H1 (cell line): ENCODE measurements around the gene GOLGA1. TPM values are rescaled to one million over a fixed set of nuclear protein-coding genes. Genes with fewer than 3 reads are reported as not detected.

Experiments
- CTCF ChIA-PET: fragments of 300-600 bp; sonication (Branson Sonifier 250); formaldehyde crosslinking; loops from one replicate; lab custom pipeline; 2021; ENCODE audit not compliant: partially characterized antibody; lab: Charles Lee
- POLR2A ChIA-PET: fragments of 300-600 bp; sonication (Branson Sonifier 250); formaldehyde crosslinking; loops from one replicate; lab custom pipeline; 2021; ENCODE audit warnings: inconsistent platforms; ENCODE audit not compliant: partially characterized antibody; lab: Charles Lee
- DNase-seq, 2 experiments: peaks; one replicate each; pipeline versions ENCODE4 v3.0.0 to v3.0.0-alpha.2; 2010 to 2022; ENCODE audit warnings: low spot score in 2 of 2, low read depth in 1 of 2, mixed read lengths in 1 of 2
- FAIRE-seq: peaks from 2 replicates; lab custom pipeline; 2011; peaks lifted over from hg19 to GRCh38; lab: Jason Lieb, UNC
- H2AFZ ChIP-seq: 2 replicates; pipeline ENCODE4 v1.8.1; 2012; ENCODE audit warnings: low read length, inconsistent platforms
- H2AK5ac ChIP-seq: 2 replicates; pipeline ENCODE4 v1.6.1; 2013; ENCODE audit warnings: low read depth, low read length
- H2BK120ac ChIP-seq: replicated peaks from 2 replicates; pipeline ENCODE3; 2013; ENCODE audit warnings: low read depth, low read length, inconsistent platforms
- H2BK12ac ChIP-seq: 2 replicates; pipeline ENCODE4 v1.6.1; 2013; ENCODE audit warnings: low read depth, low read length
- H2BK15ac ChIP-seq: 2 replicates; pipeline ENCODE4 v1.6.1; 2013; ENCODE audit warnings: low read length
- H2BK20ac ChIP-seq: 2 replicates; pipeline ENCODE4 v1.6.1; 2013; ENCODE audit warnings: low read length
- H2BK5ac ChIP-seq: 2 replicates; pipeline ENCODE4 v1.6.1; 2013; ENCODE audit warnings: low read depth, low read length
- H3K14ac ChIP-seq: 2 replicates; pipeline ENCODE4 v1.6.1; 2013; ENCODE audit warnings: inconsistent platforms; ENCODE audit not compliant: insufficient read length
- H3K18ac ChIP-seq: 2 replicates; pipeline ENCODE4 v1.6.1; 2013; ENCODE audit warnings: low read length; ENCODE audit errors: extremely low read depth
- H3K23ac ChIP-seq: 2 replicates; pipeline ENCODE4 v1.6.1; 2013; ENCODE audit warnings: inconsistent platforms; ENCODE audit not compliant: insufficient read length
- H3K23me2 ChIP-seq: 2 replicates; pipeline ENCODE4 v1.6.1; 2013; ENCODE audit warnings: low read depth, low read length
- H3K27ac ChIP-seq: 2 replicates; pipeline ENCODE4 v1.6.1; 2011; ENCODE audit warnings: low read depth, low read length, inconsistent platforms
- H3K27me3 ChIP-seq, 4 experiments: replicated peaks in 1 of 4; 1 replicate in 1 of 4; 2 replicates in 3 of 4; pipeline versions ENCODE4 v1.6.1 to v1.8.1; 2011 to 2013; ENCODE audit warnings: low read length in 3 of 4, mild to moderate bottlenecking in 3 of 4, inconsistent platforms in 2 of 4, mixed read lengths in 2 of 4, moderate library complexity in 1 of 4; ENCODE audit not compliant: control insufficient read depth in 3 of 4, insufficient read depth in 3 of 4; ENCODE audit errors: extremely low read depth in 1 of 4
- H3K36me3 ChIP-seq, 4 experiments: 2 replicates each; pipeline versions ENCODE4 v1.6.1 to v1.8.1; 2011 to 2013; ENCODE audit warnings: mild to moderate bottlenecking in 4 of 4, low read length in 3 of 4, moderate library complexity in 2 of 4, control low read depth in 1 of 4, inconsistent platforms in 1 of 4; ENCODE audit not compliant: insufficient read depth in 4 of 4, control insufficient read depth in 2 of 4
- H3K4ac ChIP-seq: replicated peaks from 2 replicates; pipeline ENCODE3; 2013; ENCODE audit warnings: low read length, low read depth, mixed read lengths, inconsistent platforms; ENCODE audit not compliant: insufficient read length
- H3K4me1 ChIP-seq, 4 experiments: replicated peaks in 1 of 4; 1 replicate in 1 of 4; 2 replicates in 3 of 4; pipeline versions ENCODE4 v1.6.1 to v1.8.1; 2011 to 2013; ENCODE audit warnings: low read length in 3 of 4, inconsistent platforms in 2 of 4, mixed read lengths in 1 of 4; ENCODE audit not compliant: insufficient read depth in 4 of 4, control insufficient read depth in 3 of 4
- H3K4me2 ChIP-seq, 2 experiments: 2 replicates each; pipeline versions ENCODE4 v1.6.1 to v1.8.1; 2011 to 2013; ENCODE audit warnings: low read depth in 2 of 2, low read length in 2 of 2, control low read depth in 1 of 2, inconsistent platforms in 1 of 2, mild to moderate bottlenecking in 1 of 2; ENCODE audit not compliant: insufficient read depth in 1 of 2
- H3K4me3 ChIP-seq, 4 experiments: fragments of 200-600, 300-600 bp in 1 of 4; sonication (generic), shearing (Covaris generic), sonication (Bioruptor Twin) in 1 of 4; 2 replicates each; pipeline versions ENCODE4 v1.5.1 to v1.8.1; 2011 to 2016; ENCODE audit warnings: low read length in 4 of 4, low read depth in 3 of 4, control low read depth in 2 of 4, inconsistent platforms in 2 of 4, mild to moderate bottlenecking in 2 of 4, mixed read lengths in 1 of 4, moderate library complexity in 1 of 4; ENCODE audit not compliant: insufficient read depth in 2 of 4; ENCODE audit errors: extremely low read depth in 1 of 4
- H3K56ac ChIP-seq: replicated peaks from 2 replicates; pipeline ENCODE3; 2013; ENCODE audit warnings: low read depth, mild to moderate bottlenecking, mixed read lengths, low read length, inconsistent platforms; ENCODE audit not compliant: insufficient read length
- H3K79me1 ChIP-seq: 2 replicates; pipeline ENCODE4 v1.6.1; 2013; ENCODE audit warnings: low read depth, low read length, control low read depth
- H3K79me2 ChIP-seq, 2 experiments: 2 replicates each; pipeline versions ENCODE4 v1.6.1 to v1.8.1; 2012 to 2013; ENCODE audit warnings: low read length in 2 of 2, mild to moderate bottlenecking in 2 of 2, inconsistent platforms in 1 of 2; ENCODE audit not compliant: insufficient read depth in 2 of 2, control insufficient read depth in 1 of 2
- H3K9ac ChIP-seq, 4 experiments: replicated peaks in 1 of 4; 1 replicate in 1 of 4; 2 replicates in 3 of 4; pipeline versions ENCODE4 v1.6.1 to v1.8.1; 2011 to 2013; ENCODE audit warnings: low read depth in 3 of 4, low read length in 3 of 4, control low read depth in 2 of 4, mild to moderate bottlenecking in 2 of 4, moderate library complexity in 2 of 4, inconsistent platforms in 1 of 4; ENCODE audit errors: extremely low read depth in 1 of 4
- H3K9me3 ChIP-seq, 2 experiments: 2 replicates each; pipeline versions ENCODE4 v1.6.1 to v1.8.1; 2012 to 2013; ENCODE audit warnings: mild to moderate bottlenecking in 2 of 2, moderate library complexity in 2 of 2, control low read depth in 1 of 2, inconsistent platforms in 1 of 2, low read depth in 1 of 2, low read length in 1 of 2, mixed read lengths in 1 of 2; ENCODE audit not compliant: insufficient read depth in 2 of 2
- H4K20me1 ChIP-seq, 2 experiments: replicated peaks in 1 of 2; 2 replicates each; pipeline versions ENCODE3 to v1.8.1; 2011 to 2013; ENCODE audit warnings: inconsistent platforms in 2 of 2, low read length in 2 of 2, mild to moderate bottlenecking in 1 of 2; ENCODE audit not compliant: insufficient read depth in 2 of 2, control insufficient read depth in 1 of 2
- H4K5ac ChIP-seq: 2 replicates; pipeline ENCODE4 v1.6.1; 2013; ENCODE audit warnings: low read length, low read depth, mixed read lengths, inconsistent platforms; ENCODE audit not compliant: insufficient read length
- H4K8ac ChIP-seq: 2 replicates; pipeline ENCODE4 v1.8.0; 2013; ENCODE audit warnings: mild to moderate bottlenecking, moderate library complexity, low read length, inconsistent platforms; ENCODE audit not compliant: insufficient read depth; ENCODE audit errors: extremely low read depth
- H4K91ac ChIP-seq: replicated peaks from 2 replicates; pipeline ENCODE3; 2013; ENCODE audit warnings: low read length, mixed read lengths, inconsistent platforms; ENCODE audit not compliant: insufficient read length
- BRCA1 ChIP-seq: IDR thresholded peaks from 2 replicates; pipeline ENCODE4 v1.6.1; 2012; ENCODE audit warnings: low read depth, low read length, improper control_type of control experiment
- CEBPB ChIP-seq: IDR thresholded peaks from 2 replicates; pipeline ENCODE4 v1.6.1; 2012; ENCODE audit warnings: low read depth, low read length
- CHD2 ChIP-seq: IDR thresholded peaks from 2 replicates; pipeline ENCODE4 v1.6.1; 2012; ENCODE audit warnings: low read length, improper control_type of control experiment
- EP300 ChIP-seq, 2 experiments: IDR thresholded peaks; 1 replicate in 1 of 2; 2 replicates in 1 of 2; pipeline ENCODE4 v1.6.1; 2011 to 2012; ENCODE audit warnings: low read depth in 2 of 2, low read length in 2 of 2, mild to moderate bottlenecking in 2 of 2, borderline replicate concordance in 1 of 2, inconsistent platforms in 1 of 2, moderate library complexity in 1 of 2
- HDAC2 ChIP-seq, 2 experiments: fragments of 300-600 bp in 1 of 2; sonication (generic) in 1 of 2; IDR thresholded peaks; 2 replicates each; pipeline ENCODE4 v1.6.1; 2011 to 2012; ENCODE audit warnings: low read depth in 2 of 2, low read length in 2 of 2, mild to moderate bottlenecking in 2 of 2, moderate library complexity in 2 of 2, borderline replicate concordance in 1 of 2, inconsistent platforms in 1 of 2
- HDAC6 ChIP-seq: IDR thresholded peaks from one replicate; pipeline ENCODE4 v1.7.1; 2012; ENCODE audit warnings: low read depth, mild to moderate bottlenecking, inconsistent platforms, low read length, moderate library complexity
- JUN ChIP-seq: IDR thresholded peaks from 2 replicates; pipeline ENCODE4 v1.6.1; 2011; ENCODE audit warnings: low read depth, mild to moderate bottlenecking, improper control_type of control experiment, low read length
- POLR2AphosphoS5 ChIP-seq: IDR thresholded peaks from 2 replicates; pipeline ENCODE4 v1.6.1; 2011; ENCODE audit warnings: low read depth, low read length
- POU5F1 ChIP-seq: IDR thresholded peaks from 2 replicates; pipeline ENCODE4 v1.6.1; 2011; ENCODE audit warnings: low read depth, mild to moderate bottlenecking, low read length, moderate library complexity
- RAD21 ChIP-seq, 2 experiments: IDR thresholded peaks in 1 of 2; conservative IDR thresholded peaks in 1 of 2; 2 replicates each; pipeline ENCODE4 v1.6.1; 2011; ENCODE audit warnings: low read depth in 2 of 2, low read length in 2 of 2, improper control_type of control experiment in 1 of 2, inconsistent platforms in 1 of 2, mild to moderate bottlenecking in 1 of 2, moderate library complexity in 1 of 2
- SIRT6 ChIP-seq: IDR thresholded peaks from one replicate; pipeline ENCODE4 v1.7.1; 2012; ENCODE audit warnings: low read length, inconsistent platforms
- SP2 ChIP-seq: IDR thresholded peaks from 2 replicates; pipeline ENCODE4 v1.6.1; 2012; ENCODE audit warnings: mild to moderate bottlenecking, low read length, inconsistent platforms
- USF2 ChIP-seq: IDR thresholded peaks from 2 replicates; pipeline ENCODE4 v1.6.1; 2011; ENCODE audit warnings: low read length, improper control_type of control experiment
- WGBS, 2 experiments: shearing (Covaris generic) in 1 of 2; methylation state at CpG; one replicate each; pipeline versions ENCODE4 v1.1.6 to v1.1.7; 2013 to 2015; ENCODE audit warnings: low lambda C conversion rate in 2 of 2, mixed read lengths in 2 of 2, inconsistent platforms in 1 of 2, low coverage in 1 of 2, missing lambda C conversion rate in 1 of 2; ENCODE audit not compliant: insufficient replicate concordance in 2 of 2, insufficient coverage in 1 of 2, insufficient read length in 1 of 2; ENCODE audit errors: extremely low coverage in 1 of 2, missing lambda C conversion rate in 1 of 2; 5-methylcytosine and 5-hydroxymethylcytosine counted together
- polyA plus RNA-seq, 7 experiments: library from polyadenylated mRNA; depleted of rRNA in 3 of 7; stranded (reverse) in 5 of 7; unstranded in 2 of 7; fragments of >200 nt in 5 of 7; fragments of 200-250 nt in 2 of 7; gene quantifications; 1 replicate in 5 of 7; 2 replicates in 1 of 7; 4 replicates in 1 of 7; pipeline versions ENCODE4 v1.2.1 to v1.2.3, GENCODE V29; 2011 to 2013; ENCODE audit warnings: missing spikeins in 2 of 7, mixed read lengths in 2 of 7
- total RNA-seq: library from RNA; stranded (reverse); fragmentation: NEBNext Ultra II Directional; extraction: Animal tissue kit (Norgen Biotek cat#: 25700); gene quantifications from 2 replicates; pipeline ENCODE4 v1.2.1, GENCODE V29; 2021

GOLGA1 gene
- total and polyA plus RNA-seq, 2 of the 8 experiments (the other 6 are each of a cell fraction or from before 2014, with no cell fraction given), result 4.8 to 6.5 TPM

GRCh38 chr9:124886461-124886860 lies 54.4 kb downstream of the GOLGA1 start:
- no peaks in the 10 kb centered on the region for H3K23me2 ChIP-seq
- H2BK5ac ChIP-seq, result peak overlapping the region; percentile 75
- H4K20me1 ChIP-seq, result peaks cover 0 to 2% of the 10 kb centered on the region in 2 experiments
- H4K8ac ChIP-seq, result no peak overlapping the region
- POLR2A ChIA-PET, result interaction anchor here (31.1 kb wide), 1 partner anchor 23 kb away, joined by 573 read pairs; the partner anchor contains the start of genes ARPC5L, RPL35 and WDR38
- no peak overlapping the region for H3K9ac ChIP-seq
- peaks cover 0 to 10% (median 4%) of the 10 kb centered on the region in 4 experiments; a peak in 6 of 7 replicates for H3K4me1 ChIP-seq
- no peaks in the 10 kb centered on the region for H3K79me2 ChIP-seq
- H3K4me3 ChIP-seq, result no peak overlapping the region
- 0 out of 2 replicates have a peak, but pooled peaks cover 2% of the 10 kb centered on the region for H3K79me1 ChIP-seq
- no peak overlapping the region for H3K56ac ChIP-seq
- H2BK15ac ChIP-seq, result no peak overlapping the region
- H3K14ac ChIP-seq, result no peak overlapping the region
- no peak overlapping the region for H2AK5ac ChIP-seq
- H2BK20ac ChIP-seq, result no peak overlapping the region
- H3K9me3 ChIP-seq, result no peaks in the 10 kb centered on the region; a peak in 1 of 4 replicates
- no peak overlapping the region for H3K18ac ChIP-seq
- FAIRE-seq (no peak), DNase-seq (no peak)
- no peak overlapping the region for H4K91ac ChIP-seq
- 91% methylated on average over 9 of the region's 10 CpGs; no CpG with 5 or more reads in 1 of the 2 experiments for WGBS, 2 experiments
- H2BK12ac ChIP-seq, result no peak overlapping the region
- no peak overlapping the region for H3K4ac ChIP-seq
- no peak overlapping the region for H2AFZ ChIP-seq
- H2BK120ac ChIP-seq, result no peak overlapping the region
- H3K27me3 ChIP-seq, result no peaks in the 10 kb centered on the region
- no peak overlapping the region for H4K5ac ChIP-seq
- no peak overlapping the region for H3K23ac ChIP-seq
- H3K36me3 ChIP-seq, result no peaks in the 10 kb centered on the region; a peak in 1 of 8 replicates
- CTCF ChIA-PET, result interaction anchor here (0.5 to 1.4 kb wide), 2 partner anchors 20 to 33 kb away, joined by 3 to 4 read pairs; partner anchors contain the start of gene WDR38
- no peak overlapping the region for H3K27ac ChIP-seq
- no peak overlapping the region for H3K4me2 ChIP-seq
- TF ChIP-seq SP2 (no peak), SIRT6 (no peak), BRCA1 (no peak), HDAC6 (no peak), POLR2AphosphoS5 (no peak), EP300 (IDR thresholded peaks at IDR 0.05; ENCODE audit: borderline replicate concordance in 1 of 2, low read depth in 2 of 2, low read length in 2 of 2) (no peak), HDAC2 (IDR thresholded peaks at IDR 0.05; ENCODE audit: borderline replicate concordance in 1 of 2, low read depth in 2 of 2, low read length in 2 of 2) (no peak), CHD2 (no peak), CEBPB (no peak), POU5F1 (no peak), USF2 (no peak), RAD21 (IDR thresholded peaks at IDR 0.05 in 1 of 2, conservative IDR thresholded peaks at IDR 0.05 in 1 of 2; ENCODE audit: low read depth in 2 of 2, low read length in 2 of 2) (no peak), JUN (no peak)
